HG02623 (cell line): ENCODE measurements around the gene PCSK5.
"Not testable (repeated sequence)": the region's sequence is repeated elsewhere in the genome, so short reads cannot be mapped to it uniquely, and the experiment has no call there.

Experiments used
- ATAC-seq: cut with Tn5 transposase; IDR thresholded peaks from one replicate; pipeline ENCODE4 v1.9.1; 2021; ENCODE audit warnings: moderate library complexity; ENCODE audit not compliant: unreplicated experiment

PCSK5 gene

DNA sequence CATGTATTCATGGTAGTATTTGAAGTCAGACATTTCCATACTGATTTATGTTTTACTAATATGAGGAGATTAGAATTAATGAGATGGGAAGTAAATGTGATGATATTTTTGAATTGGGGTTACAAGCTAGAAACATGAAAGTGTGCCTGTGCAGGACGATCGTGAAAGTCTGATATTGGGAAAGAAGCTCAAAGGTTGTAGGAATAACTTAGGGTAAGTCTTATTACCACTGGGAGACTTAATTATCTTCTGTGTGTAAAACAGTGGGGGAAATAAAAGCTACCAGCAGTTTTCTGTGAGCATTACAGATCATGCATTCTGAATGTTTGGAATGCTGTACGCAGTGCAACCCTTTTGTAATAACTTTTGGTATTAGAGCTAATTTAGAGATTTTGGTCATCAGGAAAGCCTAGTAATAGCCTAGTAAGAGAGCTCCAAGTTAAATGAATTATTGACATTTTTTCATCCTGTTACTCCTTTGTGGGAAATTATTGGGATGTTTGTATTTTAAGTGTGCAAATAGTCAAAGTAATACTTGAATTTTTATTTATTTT, 153.9 kb downstream of the PCSK5 start:
- ATAC-seq, result no peak

DNA sequence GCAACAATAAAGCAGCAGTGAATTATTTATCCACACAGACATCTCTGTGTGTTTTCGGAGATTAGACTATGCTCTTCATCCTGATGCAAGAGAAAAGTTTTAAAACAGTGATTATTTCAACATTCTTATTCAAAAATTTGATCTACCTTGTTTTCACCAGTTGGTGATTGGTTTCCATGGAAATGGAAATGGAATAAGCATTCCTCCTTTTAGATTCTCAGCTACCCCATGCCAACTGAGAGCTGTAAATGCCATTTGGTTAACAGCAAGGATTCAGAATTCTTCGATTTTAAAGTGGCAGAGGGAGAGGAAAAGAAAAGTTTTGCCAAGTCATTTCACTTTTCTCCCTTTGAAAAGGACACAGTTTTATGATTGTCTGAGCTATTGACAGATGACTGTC, 154.7 kb downstream of the PCSK5 start:
- no peak for ATAC-seq

DNA sequence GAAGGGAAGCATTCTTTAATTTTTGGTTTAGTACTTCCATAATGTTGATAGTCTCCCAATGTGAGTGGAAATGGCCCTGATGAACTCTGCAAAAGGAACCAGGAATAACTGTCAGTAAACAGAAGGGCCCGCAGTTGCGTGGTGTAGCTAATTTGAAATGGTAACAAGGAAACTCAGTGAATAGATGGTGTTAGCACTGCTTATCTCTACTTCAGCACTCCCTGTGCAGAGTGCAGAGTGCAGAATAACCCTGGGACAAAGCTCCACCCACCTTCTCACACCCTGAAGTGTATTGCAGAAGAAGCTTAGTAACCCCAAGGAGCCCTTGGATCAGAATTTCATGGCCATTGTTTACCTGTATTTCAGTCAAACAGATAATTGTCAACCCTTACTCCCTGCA, 158.9 kb downstream of the PCSK5 start:
- ATAC-seq, result no peak

DNA sequence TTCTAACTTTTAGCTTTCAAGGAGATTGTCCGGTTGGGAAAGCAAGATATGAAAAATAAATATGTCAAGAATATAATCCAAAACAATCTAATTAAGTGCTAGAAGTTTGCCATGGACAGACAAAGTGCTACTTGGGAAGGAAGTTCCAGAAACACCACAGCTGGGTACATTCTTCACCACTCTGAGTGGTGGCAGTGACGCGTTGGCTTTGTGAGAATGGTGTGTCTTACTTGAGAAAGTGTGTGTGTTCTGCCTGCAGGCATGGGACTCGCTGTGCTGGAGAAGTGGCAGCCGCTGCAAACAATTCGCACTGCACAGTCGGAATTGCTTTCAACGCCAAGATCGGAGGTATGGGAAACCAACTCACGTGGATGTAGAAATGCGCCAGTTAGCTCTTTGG, 177.2 kb downstream of the PCSK5 start:
- ATAC-seq, result no peak

DNA sequence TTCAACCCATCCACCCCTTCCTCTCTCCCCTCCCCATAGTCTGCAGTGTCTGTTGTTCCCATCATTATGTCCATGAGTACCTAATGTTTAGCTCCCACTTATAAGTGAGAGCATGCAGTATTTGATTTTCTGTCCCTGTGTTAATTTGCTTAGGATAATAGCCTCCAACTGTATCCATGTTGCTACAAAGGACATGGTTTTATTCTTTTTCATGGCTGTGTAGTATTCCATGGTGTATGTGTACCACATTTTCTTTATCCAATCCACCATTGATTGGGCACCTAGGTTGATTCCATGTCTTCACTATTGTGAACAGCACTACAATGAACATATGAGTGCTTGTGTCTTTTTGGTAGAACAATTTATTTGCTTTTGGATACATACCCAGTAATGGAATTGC, 187.1 kb downstream of the PCSK5 start:
- no peak for ATAC-seq

DNA sequence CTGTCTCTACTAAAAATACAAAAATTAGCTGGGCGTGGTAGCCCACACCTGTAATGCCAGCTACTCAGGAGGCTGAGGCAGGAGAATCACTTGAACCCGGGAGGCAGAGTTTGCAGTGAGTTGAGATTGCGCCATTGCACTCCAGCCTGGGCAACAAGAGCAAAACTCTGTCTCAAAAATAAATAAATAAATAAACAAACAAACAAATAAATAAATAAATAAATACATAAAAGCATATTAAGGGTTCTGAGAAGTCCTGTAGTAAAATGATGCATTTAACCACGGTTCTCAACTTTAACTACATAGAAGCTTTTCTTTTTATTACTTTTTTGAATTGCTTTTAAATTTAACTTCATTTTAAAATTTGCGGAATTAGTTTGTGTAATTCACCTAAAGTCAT, 190.8 kb downstream of the PCSK5 start:
- not testable (repeated sequence) for ATAC-seq

DNA sequence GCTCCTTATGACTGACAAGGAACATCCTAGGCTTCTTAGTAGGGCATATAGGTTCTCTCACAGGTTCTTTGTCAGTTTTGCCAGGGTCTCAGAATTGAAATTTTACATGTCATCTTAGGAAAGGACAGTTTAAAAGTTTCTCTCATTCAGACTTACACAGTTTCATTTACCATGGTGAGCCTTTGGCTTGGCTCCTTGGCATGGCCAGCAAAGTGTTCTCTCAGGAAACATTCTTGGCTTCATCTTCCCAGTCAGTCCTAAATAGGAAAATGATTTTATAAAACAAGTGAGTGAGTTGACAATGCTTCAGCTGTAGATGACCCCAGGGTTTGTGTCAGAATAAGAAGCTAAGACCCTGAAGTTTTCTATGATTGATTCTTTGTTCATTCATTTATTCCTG, 191.6 kb downstream of the PCSK5 start:
- ATAC-seq, result no peak

DNA sequence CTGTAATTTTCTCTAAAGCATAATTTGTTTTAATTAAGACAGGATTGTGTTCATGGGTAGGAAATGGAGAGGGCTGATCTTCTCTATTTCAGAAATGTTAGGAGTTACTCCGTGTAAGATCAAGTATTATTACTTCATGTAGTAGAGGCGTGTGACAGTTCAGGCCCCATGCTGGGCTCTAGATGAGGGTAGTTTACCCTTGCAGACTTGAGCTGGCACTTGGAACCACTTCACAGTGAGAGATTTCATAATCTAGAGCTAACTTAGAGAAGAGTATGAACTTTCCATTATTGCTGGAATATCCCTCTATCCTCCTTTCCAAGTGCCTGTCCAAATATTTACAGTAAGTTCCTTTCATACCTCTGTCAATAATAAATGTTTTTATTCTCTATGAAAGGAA, 195.1 kb downstream of the PCSK5 start:
- ATAC-seq, result no peak

DNA sequence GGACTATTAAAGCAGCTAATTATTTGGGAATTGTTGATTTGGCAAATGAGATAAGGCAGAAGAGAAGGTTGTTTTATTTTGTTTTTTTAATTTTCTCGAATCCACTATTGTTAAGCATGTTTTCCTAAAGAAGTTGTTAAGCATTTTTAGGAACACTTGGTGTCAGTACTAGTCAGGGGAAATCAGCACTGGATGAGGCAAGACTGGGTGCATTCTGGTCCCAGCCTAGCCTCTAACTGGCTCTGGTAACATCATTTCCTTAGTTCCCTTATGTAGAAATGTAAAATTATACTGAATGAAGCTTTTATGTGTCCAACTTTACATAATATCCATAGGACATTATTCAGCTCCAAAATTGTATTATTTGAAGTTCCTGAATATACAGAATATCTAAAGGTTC, 196.1 kb downstream of the PCSK5 start:
- ATAC-seq, result no peak

DNA sequence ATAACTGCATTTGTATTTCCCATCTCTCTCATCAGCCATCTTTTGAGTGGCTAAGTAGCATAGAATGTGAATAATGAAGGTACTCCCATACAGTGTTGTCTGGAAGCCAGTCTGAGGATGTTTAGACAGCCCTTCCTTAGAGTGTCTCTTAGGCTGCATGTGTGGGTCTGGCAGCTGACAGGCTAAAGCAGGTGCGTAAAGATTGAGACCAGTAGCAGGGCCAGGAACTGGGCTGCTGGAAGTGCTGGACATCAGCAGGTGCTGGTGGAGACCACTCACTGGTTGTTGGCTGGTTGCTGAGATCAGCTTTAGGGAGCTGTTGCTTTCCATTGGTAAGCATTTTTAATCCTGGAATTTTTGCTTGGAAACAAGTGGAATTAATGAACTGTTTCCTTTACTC, 197.5 kb downstream of the PCSK5 start:
- ATAC-seq, result no peak

DNA sequence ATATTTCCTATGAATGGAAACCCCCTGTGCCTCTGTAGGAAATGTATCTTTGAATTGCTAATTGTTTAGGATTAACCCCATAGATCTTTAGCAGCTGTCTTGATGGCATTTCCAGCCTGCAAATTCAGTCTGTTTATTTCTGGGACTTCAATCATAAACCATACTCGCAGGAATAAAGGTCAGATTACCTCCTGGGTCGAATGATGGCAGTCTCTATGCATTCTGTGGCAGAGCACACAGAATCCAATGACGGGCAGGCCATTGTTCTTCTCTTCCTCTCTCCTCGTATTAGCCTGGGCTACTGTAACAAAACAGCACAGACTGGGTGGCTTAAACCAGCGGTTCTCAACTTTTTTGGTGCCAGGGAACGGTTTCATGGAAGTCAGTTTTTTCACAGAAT, 199.9 kb downstream of the PCSK5 start:
- ATAC-seq, result no peak

DNA sequence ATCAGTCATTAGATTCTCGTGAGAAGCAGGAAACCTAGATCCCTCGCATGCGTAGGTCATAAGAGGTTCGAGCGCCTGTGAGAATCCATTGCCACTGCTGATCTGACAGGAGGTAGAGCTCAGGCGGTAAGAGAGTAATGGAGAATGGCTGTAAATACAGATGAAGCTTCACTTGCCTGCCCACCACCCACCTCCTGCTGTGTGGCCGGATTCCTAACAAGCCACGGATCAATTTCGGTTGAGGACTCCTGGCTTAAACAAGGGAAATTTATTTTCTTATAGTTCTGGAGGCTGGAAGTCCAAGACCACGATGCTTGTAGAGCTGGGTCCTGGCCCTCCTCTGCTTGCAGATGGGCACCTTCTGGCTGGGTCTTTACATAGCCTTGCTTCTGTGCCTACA, 200.4 kb downstream of the PCSK5 start:
- no peak for ATAC-seq

DNA sequence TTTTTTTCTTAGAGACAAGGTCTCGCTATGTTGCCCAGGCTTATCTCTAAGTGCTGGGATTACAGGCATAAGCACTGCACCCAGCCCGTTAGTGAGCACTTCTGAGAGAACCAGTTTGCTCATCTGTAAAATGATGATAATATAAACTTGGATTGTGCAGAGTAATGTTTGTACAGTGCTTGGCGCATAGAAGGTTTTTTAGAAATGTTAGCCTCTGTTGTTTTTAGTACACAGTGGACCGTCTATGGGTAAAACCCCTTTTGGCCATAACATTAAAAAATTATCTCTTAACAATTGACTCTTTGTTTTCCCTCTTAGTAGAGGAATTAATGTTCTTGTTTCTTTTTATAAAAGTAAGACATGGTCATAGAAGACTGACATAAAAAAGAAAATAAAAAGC, 202.1 kb downstream of the PCSK5 start:
- ATAC-seq, result no peak

DNA sequence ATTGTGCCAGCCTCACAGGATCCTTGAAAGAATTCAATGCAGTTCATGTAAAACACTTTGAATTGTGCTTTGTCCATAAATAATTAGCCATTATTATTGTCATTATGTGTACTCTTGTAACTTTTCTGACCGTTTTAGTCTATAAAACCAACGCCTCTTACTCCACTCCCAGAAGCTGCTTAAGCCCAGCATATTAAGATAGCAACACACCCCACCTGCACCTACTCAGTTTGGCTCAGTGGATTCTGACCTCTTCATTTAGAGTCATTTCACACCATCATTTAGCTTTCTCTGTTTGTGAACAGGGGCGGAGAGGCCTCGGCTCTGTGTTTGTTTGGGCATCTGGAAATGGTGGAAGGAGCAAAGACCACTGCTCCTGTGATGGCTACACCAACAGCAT, 205.1 kb downstream of the PCSK5 start:
- no peak for ATAC-seq

DNA sequence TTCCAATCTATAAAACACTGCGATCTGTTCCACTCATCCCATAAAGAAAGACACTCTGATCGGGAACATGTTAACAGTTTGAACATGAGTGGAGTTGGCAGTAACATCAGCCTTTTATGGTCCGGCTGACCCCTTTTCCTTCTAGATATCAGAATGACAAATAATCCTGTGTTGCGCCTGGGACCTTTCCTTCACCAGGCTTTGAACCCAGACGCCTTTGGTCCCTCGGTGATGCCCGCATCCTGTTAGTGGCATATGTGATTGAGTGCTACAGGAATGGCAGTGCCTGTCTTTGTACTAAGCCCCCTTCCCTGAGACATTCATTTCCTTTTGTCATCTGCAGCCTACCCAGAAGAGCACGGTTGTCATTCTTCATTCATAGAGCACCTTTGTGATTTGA, 209.0 kb downstream of the PCSK5 start:
- no peak for ATAC-seq

DNA sequence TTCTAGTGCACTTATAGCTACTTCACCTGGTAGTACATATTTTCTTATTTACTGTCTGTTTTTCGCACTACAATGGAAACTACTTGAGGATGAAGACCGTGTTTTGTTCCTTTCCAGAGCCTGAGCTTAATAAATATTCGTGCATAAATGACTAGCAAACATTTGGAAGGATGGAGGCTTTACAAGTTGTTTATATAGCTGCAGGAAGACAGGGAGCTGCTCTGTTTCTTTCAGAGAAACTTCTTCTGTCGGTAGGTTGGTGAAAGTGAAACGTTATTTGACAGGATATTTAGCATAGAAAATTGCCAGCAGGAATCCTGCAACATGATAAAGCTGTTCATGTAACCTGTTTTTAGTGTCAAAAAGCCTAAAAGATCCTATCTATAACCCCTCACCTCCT, 210.6 kb downstream of the PCSK5 start:
- ATAC-seq, result no peak

DNA sequence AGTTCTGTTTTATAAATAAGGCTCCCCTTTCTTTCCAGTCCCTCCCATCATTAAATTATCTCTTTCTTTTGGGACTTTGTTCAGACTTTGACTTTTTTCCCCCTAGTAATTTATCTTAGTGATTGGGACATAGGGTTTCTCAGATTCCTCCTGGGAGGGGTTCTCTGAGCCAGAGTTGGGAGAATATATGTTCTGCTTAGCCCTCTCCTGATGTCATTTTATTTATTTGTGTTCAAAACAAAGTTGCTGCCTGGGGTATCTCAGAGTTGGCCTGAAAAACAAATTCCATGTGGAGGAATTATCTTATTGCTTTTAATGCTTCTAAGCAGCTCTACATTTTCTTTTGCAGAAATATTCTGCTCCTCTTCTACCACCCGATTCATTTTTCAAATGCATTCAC, 211.0 kb downstream of the PCSK5 start:
- no peak for ATAC-seq

DNA sequence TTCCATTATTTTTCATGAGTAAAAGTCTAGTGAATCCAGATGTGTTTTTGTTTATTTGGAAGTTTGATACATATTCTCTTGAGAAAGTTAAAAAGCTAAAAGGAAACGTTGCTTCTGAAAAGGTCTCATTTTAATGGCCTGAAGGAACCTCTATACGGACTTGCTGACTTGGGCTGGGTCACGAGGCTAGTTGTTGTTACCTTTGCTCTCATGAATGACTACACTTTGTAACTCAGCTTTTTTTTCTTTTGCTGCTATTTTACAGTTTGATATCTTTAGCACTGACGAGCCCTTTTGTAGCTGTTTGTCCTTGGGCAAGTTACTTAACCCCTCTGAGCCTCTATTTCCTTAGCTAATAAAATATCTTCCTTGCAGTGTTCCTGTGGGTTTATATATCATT, 211.5 kb downstream of the PCSK5 start:
- ATAC-seq, result no peak

DNA sequence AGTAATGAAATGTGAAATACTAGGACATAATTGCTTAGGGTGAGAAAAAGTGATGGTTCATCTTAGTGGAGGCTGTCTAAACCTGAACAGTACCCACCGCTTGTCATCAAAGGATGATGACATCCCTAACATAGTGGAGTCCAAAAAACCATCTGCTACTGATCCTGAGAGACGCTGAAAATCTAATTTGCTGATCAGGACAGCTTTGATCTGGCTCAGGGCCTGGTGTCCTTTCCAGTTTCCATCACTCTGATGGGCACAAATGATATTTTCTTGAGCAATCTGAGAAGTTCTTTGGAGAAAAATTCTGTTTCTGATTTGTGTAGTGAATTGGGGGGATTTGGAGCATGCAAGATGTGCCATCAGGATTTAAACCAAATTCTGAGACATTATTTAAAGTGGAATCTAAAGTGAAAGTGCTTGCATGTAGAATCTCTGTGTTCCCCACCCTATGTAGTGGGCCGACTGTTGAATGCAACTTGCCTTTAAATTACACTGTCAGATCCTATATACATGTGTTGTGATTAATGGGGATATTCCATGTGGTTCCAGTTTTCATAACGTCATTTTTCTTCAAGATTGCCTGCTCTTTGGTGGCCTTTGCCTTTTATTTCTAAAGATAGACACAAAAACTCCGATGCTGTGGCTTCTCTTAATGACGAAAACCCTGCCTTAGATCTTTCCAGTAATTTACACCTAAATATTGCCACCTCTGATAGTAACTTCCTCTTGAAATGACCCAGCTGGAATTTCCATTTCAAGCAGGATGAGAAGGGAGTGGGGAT, 213.2 kb downstream of the PCSK5 start:
- no peak for ATAC-seq

DNA sequence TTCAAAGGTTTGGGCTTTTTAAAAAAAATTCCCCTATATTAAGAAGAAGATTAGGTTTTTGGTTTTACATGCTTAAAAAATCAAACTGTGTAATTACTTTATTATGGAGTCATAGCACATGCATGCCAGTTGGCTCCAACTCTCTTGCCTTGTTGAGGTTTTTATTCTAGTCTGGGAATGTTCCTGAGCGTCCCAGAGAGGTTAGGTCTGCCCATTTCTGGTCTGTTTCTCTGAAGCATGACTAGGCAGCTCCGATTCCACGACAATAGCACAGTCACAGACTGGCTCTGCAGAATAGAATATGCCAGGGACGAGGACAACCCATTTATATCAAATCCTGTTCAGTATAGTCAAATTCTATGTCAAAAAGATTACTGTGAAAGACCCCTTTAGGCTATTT, 217.0 kb downstream of the PCSK5 start:
- ATAC-seq, result no peak

DNA sequence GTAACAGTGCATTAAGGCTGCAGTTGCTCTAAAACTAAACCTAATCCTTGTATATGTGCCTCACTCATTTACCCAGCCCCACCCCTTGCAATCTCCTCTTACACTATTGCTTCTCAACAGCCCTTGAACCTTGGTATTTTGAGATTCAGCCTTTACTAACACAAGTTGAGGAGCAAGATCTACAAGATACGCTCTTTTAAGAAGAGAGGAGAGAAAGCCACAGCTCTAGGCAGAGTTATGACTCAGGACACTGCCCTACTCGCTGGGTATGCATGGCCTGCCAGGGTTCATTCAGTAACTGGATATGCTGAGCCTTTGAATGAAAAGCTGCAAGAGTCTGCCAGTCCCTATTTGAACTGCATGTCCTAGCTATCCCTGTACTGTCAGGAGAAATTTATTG, 219.5 kb downstream of the PCSK5 start:
- ATAC-seq, result no peak

DNA sequence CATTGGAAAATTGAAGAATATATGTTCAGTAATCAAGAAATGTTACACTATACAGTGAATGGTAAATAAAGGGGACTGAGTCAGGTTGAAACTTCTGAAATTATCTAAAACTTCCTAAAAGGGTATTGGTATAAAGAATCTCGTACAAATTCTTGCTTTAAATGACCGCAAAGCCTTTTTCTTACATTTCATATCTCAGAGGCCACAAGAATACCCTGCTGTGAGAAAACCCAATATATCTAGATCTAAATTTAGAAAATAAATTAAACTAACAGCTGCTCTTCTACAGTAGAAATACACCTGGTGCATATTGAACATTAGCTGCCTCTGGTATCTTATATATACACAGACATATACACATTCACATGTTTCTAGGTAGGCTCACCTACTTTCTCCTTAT, 221.7 kb downstream of the PCSK5 start:
- no peak for ATAC-seq

DNA sequence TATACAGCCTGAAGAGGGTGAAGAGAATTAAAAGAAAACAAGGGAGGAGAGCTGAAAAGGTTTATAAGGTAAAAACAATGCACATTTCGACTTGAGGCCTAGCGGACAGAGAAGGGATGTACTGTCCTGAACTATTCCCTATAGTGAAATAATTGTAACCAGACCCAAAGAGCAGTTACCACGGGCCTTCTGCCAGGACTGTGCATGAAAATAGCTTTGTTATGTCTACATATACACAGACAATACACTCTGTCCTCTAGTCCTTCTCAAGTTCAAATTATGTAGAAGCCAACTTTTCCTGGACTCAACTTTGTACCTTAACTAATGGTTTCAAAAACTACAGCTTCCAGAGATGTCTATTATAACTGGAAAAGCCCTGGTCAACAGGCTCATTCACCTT, 223.7 kb downstream of the PCSK5 start:
- ATAC-seq, result no peak
